ENCODE data around the gene TNPO3.

TNPO3 gene

DNA sequence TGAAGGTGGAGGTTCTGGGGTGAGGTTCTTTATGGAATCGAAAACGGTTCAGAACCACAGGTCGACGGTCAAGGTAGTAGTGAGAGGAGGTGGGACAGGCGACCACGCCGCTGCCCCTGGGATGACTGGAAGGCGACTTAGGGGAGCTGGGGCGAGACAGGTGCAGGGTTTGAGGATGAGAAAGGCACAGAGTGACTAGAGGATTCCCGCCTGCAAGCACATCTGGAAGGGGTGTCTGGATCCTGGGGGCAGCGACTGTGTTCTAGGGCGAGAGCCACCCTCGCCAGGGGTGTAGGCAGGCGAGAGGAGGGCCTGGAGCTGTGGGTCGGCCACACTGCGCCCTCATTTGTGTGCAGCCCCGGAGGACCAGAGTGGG lies 117.7 kb downstream of the TNPO3 start:
- no peak for DNase-seq (ENCODE audit: extremely low read depth, low read depth)
- TF ChIP-seq, protein P1, sequence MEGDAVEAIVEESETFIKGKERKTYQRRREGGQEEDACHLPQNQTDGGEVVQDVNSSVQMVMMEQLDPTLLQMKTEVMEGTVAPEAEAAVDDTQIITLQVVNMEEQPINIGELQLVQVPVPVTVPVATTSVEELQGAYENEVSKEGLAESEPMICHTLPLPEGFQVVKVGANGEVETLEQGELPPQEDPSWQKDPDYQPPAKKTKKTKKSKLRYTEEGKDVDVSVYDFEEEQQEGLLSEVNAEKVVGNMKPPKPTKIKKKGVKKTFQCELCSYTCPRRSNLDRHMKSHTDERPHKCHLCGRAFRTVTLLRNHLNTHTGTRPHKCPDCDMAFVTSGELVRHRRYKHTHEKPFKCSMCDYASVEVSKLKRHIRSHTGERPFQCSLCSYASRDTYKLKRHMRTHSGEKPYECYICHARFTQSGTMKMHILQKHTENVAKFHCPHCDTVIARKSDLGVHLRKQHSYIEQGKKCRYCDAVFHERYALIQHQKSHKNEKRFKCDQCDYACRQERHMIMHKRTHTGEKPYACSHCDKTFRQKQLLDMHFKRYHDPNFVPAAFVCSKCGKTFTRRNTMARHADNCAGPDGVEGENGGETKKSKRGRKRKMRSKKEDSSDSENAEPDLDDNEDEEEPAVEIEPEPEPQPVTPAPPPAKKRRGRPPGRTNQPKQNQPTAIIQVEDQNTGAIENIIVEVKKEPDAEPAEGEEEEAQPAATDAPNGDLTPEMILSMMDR (IDR thresholded peaks at IDR 0.05; ENCODE audit: low read depth, low read length): no peak

DNA sequence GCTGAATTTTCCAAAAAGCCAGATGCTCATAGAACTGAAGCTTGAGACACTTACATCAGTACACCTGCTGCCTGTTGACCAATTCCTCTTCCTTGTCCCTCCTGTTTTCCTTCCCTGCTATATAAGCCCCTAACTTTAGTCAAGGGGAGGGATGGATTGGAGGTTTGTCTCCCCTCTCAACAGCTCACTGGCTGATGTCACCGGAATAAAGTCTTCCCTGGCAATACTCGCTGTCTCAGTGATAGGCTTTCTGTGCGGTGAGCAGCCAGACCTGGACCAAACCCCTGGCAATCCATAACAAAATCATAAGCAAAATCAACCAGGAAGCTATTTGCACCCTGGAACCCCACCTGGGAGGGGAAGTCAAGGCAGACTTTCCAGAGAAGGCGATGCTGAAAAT lies 118.1 kb downstream of the TNPO3 start:
- DNase-seq (ENCODE audit: extremely low read depth, low read depth): no peak

DNA sequence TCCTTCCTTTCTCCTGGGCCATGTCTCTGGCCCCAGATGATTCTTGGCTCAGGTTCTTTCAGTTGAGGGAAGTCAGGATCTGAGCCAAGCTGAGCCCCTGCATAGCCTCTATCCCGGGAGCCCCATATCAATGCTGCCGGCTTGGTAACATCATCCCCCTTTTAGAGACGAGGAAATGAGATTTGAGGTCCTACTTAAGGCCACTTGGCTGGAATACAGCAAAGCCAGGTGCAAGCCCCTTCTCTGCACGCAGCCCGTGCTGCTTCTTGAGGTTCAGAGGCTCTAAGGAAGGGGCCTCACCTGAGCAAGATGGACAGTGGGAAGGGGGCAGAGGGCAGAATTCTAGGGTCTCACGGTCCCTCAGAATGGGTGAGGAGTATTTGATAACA lies 119.6 kb downstream of the TNPO3 start:
- TF ChIP-seq, protein P1 (IDR thresholded peaks at IDR 0.05; ENCODE audit: low read depth, low read length): no peak
- DNase-seq (ENCODE audit: extremely low read depth, low read depth): no peak

More for the DNA sequence above, 118.1 kb downstream of the TNPO3 start:
- TF ChIP-seq, protein P1 (IDR thresholded peaks at IDR 0.05; ENCODE audit: low read depth, low read length): no peak

DNA sequence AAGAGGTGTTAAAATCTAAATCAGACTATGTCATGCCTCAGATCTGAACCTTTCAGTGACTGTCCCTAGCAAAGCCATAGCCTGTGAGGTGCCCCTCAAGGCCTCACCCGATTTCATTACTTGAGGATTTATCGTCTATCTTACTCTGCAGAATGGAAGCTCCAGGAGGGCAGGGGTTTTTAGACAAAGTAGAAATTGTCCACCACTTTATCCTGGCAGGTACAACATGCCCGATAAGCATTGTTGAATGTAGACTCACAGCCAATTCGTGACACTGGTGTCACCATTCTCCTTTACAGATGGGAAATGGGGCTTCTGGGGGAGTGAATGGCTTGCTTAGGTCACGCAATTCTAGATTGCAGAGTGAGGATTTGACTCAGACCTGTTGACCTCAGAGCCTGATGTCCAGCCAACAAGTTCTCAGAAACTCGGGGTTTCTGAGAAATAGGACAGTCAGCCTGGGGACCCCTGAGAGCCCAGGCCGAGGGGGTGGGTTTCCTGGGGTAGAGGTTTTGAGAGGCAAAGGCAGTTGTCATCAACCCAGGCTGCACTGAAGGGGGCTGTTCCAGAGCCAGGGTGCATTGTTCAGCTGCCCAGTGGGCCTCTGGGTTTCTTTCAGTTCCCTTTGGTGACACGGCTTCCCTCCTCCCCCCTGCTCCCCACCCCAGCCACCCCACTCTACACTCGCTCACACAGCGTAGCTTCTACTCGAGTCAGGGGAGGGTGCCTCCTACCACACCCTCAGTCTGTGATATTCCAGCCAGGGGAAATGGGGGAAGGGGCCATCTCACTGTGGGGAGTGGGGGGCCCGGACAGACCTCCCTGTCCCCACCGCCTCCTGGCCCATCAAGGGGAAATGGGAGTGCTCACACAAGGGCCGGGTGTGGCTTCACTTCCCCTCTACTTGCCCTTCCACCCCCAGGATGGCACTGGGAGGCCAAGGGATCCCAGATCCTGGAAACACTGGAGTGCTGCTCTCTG lies 120.3 kb downstream of the TNPO3 start:
- TF ChIP-seq, protein P1 (IDR thresholded peaks at IDR 0.05; ENCODE audit: low read depth, low read length): no peak
- DNase-seq (ENCODE audit: extremely low read depth, low read depth): no peak

DNA sequence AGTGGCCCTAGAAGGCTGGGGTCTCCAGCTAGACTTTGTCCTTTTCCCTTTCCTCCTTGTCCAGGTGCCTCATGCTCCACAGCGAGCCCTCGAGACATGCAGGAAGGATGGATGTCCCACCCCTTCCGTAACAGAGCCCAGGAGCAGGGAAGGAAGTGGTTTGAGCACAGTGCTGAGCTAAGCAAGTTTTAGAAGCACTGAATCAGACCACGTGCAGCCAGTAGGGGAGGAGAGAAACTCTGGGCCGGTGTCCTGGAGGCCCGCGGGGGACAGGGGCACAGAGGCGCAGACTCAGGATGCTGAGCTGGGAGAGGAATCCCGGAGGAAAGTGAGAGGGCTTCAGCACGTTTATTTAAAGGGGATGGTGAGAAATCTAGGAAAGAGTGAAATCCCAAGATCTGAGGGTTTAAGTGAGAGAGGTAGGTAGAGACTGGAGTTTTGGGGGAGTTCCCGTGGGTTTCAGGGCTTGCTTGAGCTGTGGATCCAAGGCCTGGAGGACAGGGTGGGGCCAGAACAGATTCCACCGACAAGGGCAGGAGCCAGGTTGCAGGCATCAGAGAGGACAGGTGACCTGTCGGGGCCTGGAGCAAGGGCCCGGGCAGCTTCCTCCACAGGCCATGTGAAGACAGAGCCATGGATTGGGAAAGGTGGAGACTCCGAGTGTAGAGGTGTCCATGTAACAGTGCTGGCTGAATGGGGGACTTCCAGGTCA lies 121.6 kb downstream of the TNPO3 start:
- no peak for DNase-seq (ENCODE audit: extremely low read depth, low read depth)
- TF ChIP-seq, protein P1 (IDR thresholded peaks at IDR 0.05; ENCODE audit: low read depth, low read length): no peak

DNA sequence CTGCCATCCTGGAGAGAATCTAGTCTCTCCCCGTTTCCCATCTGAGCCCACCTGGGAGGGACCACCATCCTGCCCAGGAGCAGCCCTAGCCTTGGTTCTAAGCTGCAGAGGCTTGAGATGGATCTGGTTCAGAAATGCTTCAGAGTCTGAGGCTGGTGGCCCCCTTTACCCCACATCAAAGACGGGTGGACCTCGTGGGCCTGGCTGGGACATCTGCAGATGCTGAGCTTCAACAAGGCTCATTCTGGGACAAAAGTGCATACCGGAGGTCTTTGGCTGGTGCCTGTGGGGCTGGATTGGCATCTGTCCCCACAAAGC lies 122.1 kb downstream of the TNPO3 start:
- no peak for DNase-seq (ENCODE audit: extremely low read depth, low read depth)
- TF ChIP-seq, protein P1 (IDR thresholded peaks at IDR 0.05; ENCODE audit: low read depth, low read length): no peak

All from AG09319 (cell line).